OCI-M2 (cell line): ENCODE results near the gene SLC30A3.
"Not testable (repeated sequence)": the region's sequence is repeated elsewhere in the genome, so short reads cannot be mapped to it uniquely, and the experiment has no call there.

Source experiments
- DNase-seq: peaks from one replicate; lab custom pipeline; 2025; ENCODE audit not compliant: unreplicated experiment; lab: John Stamatoyannopoulos, UW

The SLC30A3 gene

GRCh38 chr2:27262379-27263286, at the start of gene SLC30A3:
Gene SLC30A3 (minus strand): TSS chr2:27263047. CDS start chr2:27262906, 141 bp downstream.
- DNase-seq: no peak

DNA sequence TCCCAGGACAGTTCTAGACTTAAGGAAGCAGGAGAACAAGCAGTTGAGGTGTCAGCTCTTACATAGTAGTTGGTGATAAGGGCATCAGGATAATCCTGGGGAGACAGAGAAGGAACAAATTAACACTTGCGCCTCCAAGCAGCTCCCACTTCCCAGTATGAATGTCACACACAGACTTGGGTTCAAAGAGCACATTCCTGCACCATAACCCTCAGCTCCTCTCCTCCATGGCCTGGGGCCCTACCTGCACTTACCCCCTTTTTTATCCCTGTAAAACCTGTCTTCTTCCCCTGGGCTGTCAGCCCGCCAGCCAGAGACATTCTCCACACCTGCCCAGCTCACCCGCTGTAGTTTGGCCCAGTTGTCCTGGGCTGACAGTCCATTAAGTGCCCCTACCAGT, 49.3 kb upstream of the SLC30A3 start:
- no peak for DNase-seq

- DNase-seq: no peak
Observed at GRCh38 chr2:27309651-27310050, 46.8 kb upstream of the SLC30A3 start.

- DNase-seq: no peak
Observed at GRCh38 chr2:27308359-27308881, 45.6 kb upstream of the SLC30A3 start, which contains the start of gene UCN. Gene UCN (minus strand): TSS chr2:27308445. CDS start chr2:27307895, 550 bp downstream.

- DNase-seq: no peak
Observed at GRCh38 chr2:27307545-27308358, 44.9 kb upstream of the SLC30A3 start.

DNA sequence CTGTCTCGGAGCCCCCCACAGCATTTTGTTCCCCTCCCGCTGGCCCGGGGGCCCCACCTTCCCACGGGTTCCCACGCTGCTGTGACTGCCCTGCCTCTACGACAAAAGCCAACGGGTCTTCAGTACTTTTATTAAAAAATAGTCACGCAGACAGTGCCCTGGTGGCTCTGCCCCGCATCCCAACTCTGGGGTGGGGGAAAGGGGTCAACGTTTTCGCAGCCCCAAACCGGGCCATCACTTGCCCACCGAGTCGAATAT, 44.4 kb upstream of the SLC30A3 start:
- DNase-seq: no peak

DNA sequence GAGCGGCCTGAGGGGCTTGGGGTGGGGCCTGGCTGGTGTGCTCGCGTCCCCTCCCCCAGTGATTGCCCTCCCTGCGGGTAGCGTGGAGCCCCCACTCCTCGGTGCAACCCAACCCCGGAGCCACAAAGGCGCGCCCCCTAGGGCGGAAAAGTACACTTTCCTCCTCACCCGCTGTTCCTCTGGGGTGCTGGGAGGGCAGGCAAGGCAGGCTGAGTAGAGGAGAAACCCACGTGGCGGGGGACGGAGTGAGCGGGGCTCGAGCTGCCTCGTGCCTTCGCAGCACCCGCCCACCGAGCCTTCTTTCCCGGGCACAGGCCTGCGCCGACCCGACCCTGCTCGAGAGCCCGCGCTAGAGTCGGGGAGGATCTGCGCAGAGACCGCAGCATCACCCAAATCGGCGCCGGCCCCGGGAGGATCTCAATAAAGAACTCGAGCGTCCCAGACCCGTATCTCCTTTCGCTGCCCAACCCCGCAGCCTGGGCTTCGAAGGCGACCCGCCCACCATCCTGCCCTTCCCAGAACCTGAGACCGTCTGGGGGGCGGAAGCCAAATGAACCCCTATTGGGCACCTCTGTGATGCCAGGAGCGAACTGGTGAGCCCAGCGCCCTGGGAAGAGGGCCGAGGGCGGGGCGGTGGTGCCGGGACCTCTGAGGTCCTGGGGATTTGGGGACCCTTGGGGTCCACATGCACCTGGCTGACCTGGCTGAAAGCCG, 43.9 kb upstream of the SLC30A3 start:
- DNase-seq: no peak

DNA sequence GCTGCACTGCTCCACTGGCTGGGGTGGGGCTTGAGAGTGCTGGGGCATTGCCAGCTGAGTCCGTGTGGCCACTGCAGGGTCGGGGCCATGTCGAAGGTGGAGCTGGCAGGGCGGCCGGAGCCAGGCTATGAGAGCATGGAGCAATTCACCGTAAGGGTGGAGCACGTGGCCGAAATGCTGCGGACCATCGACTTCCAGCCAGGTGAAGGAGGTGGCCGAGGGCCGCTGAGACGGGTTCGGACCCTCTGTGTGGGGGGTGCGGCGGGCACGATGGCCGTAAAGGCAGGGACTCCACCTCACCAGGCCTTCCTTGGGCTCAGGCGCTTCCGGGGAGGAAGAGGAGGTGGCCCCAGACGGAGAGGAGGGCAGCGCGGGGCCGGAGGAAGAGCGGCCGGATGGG, 43.3 kb upstream of the SLC30A3 start:
- DNase-seq: no peak

- DNase-seq: no peak
Observed at GRCh38 chr2:27305516-27305915, 42.7 kb upstream of the SLC30A3 start.

DNA sequence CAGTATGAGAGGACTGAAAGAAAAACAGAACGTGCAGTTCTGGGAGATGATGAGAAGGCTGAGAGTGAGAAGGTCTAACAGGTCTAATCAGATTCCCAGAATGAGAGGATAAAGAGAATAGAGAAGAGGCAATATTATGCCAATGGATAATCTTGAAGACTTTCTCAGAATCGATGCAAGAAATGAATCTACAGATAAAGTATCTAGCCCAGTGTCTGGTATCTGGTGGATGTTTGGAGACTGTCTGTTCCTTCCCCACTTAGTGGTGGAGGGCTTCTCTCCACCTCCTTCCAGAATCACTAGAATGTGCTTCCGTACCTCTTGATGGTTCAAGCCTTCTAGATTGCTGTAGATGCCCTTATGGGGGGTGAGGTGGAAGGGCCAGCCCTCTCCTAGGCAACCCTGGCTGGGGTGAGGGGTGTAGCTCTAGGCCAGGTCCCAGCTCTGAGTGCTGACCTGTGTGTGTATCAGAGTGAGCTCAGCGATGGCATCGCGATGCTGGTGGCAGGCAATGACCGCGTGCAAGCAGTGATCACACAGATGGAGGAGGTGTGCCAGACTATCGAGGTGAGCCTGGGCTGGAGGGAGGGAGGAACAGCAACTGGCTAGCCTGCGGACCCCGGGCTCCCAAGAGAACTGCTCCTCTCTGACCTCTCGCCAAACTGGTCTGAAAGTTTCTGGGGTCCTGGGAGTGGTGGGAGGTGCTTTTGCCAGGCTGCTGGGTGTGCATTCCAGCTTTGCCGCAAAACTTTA, 41.8 kb upstream of the SLC30A3 start:
- no peak for DNase-seq

DNA sequence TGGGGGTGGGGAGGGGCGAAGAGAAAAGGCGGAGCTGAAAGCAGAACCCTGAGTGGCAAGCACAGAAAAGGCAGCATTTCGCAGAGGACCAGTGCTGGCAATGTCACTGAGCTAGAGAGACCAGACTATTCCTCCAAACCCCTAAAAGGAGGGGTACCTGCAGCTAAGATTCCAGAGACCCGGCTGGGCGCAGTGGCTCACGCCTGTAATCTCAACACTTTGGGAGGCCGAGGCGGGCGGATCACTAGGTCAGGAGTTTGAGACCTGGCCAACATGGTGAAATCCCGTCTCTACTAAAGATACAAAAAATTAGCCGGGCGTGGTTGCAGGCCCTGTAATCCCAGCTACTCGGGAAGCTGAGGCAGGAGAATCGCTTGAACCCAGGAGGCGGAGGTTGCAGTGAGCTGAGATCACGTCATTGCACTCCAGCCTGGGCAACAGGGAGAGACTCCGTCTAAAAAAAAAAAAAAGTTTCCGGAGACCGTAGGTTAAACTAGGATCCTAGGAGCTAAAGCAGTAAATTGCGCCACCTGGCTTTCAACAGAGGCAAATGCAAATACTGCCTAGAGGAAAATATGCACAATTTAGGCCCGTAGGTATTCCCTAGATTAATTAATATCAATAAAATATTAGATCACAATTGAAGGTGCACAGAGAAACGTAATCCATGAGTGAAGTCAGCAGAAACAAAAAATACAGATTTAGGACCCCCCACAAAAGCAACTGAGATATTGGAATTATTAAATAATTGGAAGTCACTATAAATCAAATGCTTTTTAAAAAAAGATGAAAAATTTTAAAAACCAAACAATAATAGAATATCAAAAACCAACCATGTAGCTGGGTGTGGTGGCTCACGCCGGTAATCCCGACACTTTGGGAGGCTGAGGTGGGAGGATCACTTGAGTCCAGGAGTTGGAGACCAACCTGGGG, 40.5 kb upstream of the SLC30A3 start:
- no peak for DNase-seq

DNA sequence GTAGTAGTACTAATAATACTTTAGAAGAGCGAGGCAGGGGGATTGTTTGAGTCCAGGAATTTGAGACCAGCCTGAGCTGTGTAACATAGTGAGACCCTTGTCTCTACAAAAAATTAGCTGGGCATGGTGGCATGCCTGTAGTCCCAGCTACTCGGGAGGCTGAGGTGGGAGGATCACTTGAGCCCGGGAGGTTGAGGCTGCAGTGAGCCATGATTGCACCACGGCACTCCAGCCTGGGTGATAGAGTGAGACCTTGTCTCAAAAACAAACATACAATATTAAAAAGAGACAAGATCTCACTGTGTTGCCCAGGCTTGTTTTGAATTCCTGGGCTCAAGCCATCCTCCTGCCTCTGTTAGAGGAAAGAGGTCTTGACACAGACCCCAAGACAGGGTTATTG, 37.8 kb upstream of the SLC30A3 start:
- DNase-seq: not testable (repeated sequence)

GRCh38 chr2:27298391-27299080, 35.7 kb upstream of the SLC30A3 start:
- DNase-seq: no peak

- no peak for DNase-seq
Observed at GRCh38 chr2:27297195-27297594, 34.3 kb upstream of the SLC30A3 start.

DNA sequence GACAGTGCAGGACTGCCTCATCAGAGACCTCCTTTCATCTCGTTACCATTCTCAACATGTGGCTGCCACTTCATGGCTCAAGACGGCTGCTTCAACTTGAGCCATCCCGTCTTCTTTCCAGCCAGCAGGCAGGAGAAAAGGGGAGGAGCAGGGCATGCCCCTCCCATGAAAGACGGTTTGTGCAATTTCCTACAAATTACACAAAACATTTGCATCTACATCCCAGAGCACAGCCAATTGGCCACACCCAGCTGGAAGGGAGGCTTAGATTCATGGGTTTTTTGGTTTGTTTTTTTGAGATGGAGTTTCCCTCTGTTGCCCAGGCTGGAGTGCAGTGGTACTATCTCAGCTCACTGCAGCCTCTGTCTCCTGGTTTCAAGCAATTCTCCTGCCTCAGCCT, 33.6 kb upstream of the SLC30A3 start:
- no peak for DNase-seq

DNA sequence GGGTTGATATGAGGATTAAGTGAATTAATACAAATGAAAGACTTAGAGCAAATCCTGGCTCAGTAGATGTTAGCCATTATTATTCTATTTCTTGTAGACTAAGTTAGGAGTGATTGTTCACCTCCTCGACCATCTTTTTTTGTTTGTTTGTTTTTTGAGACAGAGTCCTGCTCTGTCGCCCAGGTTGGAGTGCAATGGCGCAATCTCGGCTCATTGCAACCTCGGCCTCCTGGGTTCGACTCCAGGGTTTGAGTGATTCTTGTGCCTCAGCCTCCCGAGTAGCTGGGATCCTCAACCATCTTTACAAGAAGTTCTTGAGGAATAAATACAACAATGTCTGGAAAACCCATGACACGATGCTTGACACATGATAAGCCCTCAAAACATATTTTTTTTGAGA, 32.1 kb upstream of the SLC30A3 start:
- DNase-seq: no peak

DNA sequence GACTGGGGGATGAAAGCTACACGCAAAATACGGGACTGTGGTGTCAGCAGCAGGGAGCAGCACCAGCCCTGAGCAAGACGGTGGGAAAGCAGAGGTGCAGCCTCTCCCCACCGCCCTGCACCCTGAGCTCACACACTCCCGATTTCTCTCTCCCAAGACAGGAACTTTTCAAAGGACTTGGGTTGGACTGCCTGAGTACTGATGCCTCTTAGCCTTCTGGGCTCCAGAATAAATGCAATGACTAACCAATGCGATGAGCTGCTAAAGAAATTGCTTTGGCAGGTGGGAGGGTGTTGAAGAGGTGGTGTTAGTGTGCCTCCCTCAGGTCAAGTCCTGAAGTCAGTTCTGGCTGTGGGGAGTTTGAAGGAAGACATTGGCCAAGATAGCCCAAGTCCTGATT, 29.0 kb upstream of the SLC30A3 start:
- DNase-seq: no peak

- DNase-seq: no peak
Observed at GRCh38 chr2:27290549-27290948, 27.7 kb upstream of the SLC30A3 start.

DNA sequence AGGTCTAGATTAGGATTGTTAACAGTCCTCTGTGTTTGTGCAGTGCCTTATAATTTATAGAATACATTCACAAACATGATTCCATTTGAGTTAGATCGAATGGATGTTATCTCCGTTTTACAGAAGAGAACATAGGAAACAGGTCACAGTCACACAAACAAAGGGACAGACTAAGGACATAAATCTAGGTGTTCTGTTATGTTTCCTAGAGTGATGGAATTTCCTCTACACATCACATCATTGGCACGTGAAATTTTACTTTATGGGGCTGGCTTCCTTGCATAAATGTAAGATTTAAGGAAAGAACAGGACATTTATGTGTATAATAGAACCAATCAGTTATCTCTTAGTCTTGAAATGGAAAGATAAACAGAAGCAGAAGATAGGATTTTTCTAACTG, 25.8 kb upstream of the SLC30A3 start:
- no peak for DNase-seq
